ENCODE results near the gene AHRR.

AHRR gene

GRCh38 chr5:446066-446882 is 124.8 kb downstream of the AHRR start:
- no peak for DNase-seq

- peak; percentile 40 for DNase-seq
These were observed 125.4 kb downstream of the AHRR start for GRCh38 chr5:446883-447263.

- DNase-seq: no peak
These were observed 126.0 kb downstream of the AHRR start for GRCh38 chr5:447501-447900.

- DNase-seq: no peak
These were observed 126.7 kb downstream of the AHRR start for GRCh38 chr5:448061-448765.

- no peak for DNase-seq
These were observed 127.2 kb downstream of the AHRR start for GRCh38 chr5:448766-449090.

- DNase-seq: no peak
These were observed 127.6 kb downstream of the AHRR start for GRCh38 chr5:449151-449550.

- DNase-seq: no peak
These were observed 130.3 kb downstream of the AHRR start for GRCh38 chr5:451587-452458.

- no peak for DNase-seq
These were observed 131.6 kb downstream of the AHRR start for GRCh38 chr5:452978-453710.

DNA sequence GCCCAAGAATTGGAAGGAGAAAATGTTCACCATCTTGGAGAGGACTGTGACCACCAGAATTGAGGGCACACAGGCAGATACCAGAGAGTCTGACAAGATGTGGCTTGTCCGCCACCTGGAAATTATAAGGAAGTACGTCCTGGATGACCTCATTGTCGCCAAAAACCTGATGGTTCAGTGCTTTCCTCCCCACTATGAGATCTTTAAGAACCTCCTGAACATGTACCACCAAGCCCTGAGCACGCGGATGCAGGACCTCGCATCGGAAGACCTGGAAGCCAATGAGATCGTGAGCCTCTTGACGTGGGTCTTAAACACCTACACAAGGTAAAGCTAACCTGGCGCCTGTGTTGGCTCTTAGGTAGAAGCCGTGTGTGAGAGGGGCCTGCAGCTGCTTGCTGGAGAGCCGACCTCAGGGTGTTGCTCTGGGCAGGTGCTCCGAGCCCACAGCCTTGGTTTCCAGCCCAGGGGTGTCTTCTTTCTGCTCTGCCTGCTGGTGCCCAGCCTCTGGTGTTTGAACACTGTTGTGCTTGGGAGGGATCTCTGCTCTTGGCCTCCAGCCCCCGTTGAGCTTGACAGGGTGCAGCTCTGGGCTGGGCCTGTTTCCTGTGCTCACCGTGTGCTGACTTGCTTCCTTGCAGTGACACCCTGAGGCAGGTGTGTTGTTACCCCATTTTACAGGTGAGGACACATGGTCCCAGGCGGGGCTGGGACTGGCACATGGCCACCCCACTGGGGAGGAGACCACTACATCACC is 132.4 kb downstream of the AHRR start:
- DNase-seq: no peak

DNA sequence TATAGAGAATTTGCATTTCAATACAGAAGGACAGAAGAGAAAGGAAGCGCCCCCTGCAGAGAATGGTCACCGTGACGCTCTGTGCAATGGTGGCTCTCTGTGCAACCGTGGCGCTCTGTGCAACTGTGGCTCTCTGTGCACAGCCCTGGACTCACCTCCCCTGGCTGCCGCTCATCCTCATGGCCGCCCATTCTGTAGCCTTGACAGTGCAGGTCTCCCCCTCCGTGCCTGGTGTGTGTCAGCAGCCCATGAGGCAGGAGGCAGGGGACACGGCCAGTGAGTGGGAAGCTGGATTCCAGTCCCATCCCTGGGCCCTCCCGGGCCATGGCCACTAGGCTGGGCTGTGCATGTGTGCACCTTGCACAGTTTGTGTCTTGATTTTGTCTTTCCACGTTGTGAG is 133.4 kb downstream of the AHRR start:
- no peak for DNase-seq

DNA sequence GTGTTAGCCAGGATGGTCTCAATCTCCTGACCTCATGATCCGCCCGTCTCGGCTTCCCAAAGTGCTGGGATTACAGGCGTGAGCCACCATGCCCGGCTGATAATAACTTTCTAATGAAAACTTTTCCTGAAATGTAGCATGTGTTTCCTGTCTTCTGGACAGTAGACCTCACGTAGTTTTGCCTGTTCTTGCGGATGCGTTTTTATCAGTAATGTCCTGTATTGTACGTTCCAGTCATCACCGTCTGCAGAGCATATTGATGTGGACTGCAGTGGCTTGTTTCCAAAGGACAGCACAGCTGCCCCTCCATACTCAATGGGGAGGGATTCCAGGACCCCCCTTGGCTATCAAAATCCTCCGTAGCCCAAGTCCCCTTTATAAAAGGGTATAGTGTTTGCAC is 134.3 kb downstream of the AHRR start:
- DNase-seq: no peak

- no peak for DNase-seq
These were observed 135.1 kb downstream of the AHRR start for GRCh38 chr5:456351-457194.

GRCh38 chr5:457195-457961 is 135.9 kb downstream of the AHRR start:
- DNase-seq: no peak

GRCh38 chr5:458547-459353 is 137.2 kb downstream of the AHRR start:
- DNase-seq: no peak

- no peak for DNase-seq
These were observed 138.2 kb downstream of the AHRR start for GRCh38 chr5:459562-460272.

GRCh38 chr5:460273-460625 is 138.7 kb downstream of the AHRR start:
- DNase-seq: no peak

GRCh38 chr5:462051-462481 is 140.6 kb downstream of the AHRR start:
- no peak for DNase-seq

DNA sequence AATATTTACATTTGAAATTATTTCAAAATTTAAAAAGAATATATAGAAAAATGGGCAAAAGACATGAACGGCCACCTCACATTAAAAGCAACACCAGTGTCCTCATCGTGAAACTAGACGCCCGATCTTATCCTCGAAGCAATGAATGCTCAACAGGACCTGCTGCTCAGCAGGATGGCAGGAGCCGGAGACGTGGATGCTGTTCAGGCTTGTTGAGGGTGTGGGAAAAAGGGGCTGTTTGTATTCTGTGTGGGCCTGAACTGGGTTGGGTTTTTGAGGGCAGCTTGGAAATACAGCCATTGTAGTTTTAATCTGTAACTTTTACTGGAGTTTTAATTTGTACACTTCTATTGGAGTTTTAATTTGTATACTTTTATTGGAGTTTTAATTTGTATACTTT is 141.8 kb downstream of the AHRR start:
- DNase-seq: no peak

DNA sequence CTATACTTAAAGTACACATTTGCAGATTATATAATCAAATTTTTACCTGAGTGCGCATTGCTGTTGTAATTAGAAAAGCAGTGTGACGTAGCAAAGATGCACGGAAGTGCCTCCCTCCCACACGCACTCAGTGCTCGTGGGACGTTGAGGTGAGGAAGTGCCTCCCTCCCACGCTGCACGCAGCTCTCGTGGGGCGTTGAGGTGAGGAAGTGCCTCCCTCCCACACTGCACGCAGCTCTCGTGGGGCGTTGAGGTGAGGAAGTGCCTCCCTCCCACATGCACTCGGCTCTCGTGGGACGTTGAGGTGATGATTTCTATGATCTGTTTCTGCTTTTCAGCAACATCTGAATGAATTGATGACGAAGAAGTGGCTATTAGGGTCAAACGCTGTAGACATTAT is 142.4 kb downstream of the AHRR start:
- no peak for DNase-seq
